Measurements from ENCODE around the gene LIME1.
"Not testable (repeated sequence)": the region's sequence is repeated elsewhere in the genome, so short reads cannot be mapped to it uniquely, and the experiment has no call there.

The LIME1 gene

DNA sequence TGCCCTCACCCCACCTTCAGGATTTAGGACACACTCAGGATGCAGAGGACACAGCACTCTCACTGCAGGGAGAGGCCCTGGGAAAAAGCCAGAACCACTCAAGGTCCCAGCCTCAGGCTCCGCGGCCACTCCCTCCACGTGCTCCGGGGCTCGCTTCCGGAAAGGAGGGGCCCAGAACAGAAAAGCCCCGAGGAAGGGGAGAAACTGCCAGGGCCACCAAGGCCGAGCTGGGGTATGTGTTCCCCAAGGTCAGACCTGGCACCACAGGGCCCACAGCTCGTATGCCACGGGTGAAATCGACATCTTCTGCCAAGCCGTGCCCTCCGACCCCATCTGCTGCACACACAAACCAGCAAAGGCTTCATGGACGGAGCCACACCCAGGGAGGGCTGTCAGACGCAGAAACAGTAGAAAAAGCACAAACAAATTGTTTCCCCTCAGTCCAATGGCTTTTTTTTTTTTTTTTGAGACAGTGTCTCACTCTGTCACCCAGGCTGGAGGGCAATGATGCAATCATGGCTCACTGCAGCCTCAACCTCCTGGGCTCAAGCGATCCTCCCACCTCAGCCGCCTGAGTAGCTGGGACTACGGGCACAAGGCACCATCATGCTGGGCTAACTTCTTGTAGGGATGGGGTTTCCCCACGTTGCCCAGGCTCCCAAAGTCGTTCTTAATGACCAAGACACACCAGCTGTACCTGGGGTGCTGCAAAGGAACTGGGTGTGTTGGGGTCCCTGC lies 36.5 kb downstream of the LIME1 start:
- no peak overlapping the region for H3K4me3 ChIP-seq (ENCODE audit: low read depth, low read length)
- no peak for DNase-seq (ENCODE audit: low read depth, low spot score)
- CTCF ChIA-PET: interaction anchor here (0.9 to 4.7 kb wide), 4 partner anchors 12 to 236 kb away, joined by 3 to 61 read pairs (median 10); partner anchors contain the start of gene PTK6
- TF ChIP-seq CTCF (IDR thresholded peaks at IDR 0.05; ENCODE audit: insufficient read depth, low read length, missing control alignments): no peak
- POLR2A ChIA-PET: no interaction called here

DNA sequence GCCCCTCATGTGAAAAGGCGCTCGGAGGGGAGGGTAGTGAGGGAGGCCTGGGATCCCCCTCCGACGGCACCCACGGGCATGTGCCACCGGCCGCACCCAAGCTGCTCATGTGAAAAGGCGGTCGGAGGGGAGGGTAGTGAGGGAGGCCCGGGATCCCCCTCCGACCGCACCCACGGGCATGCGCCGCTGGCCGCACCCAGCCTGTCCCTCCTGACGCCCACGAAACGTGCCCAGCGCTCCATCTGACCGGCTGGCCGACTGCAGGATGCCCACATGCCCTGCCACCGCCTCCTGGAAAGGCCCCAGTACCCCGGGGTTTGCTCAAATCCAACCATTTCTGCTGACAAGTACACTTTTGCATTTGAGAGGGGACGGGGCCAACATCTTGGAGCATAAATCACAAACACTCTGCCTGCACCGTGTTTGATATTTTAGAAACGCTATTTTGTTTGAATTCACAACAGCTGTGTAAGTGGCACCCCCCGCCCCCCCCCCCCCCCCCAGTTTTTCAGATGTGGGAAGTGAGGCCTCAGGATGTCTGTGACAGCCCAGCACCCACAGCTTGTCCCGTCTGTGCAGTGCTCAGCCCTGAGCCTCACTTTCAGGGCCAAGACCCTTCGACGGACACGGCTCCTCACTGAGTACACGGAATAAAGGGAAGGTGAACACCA lies 37.2 kb downstream of the LIME1 start:
- no peak for DNase-seq (ENCODE audit: low read depth, low spot score)
- TF ChIP-seq CTCF (IDR thresholded peaks at IDR 0.05; ENCODE audit: insufficient read depth, low read length, missing control alignments): no peak
- H3K4me3 ChIP-seq (ENCODE audit: low read depth, low read length): no peak overlapping the region
- ChIA-PET CTCF (interaction anchor here (0.9 to 4.7 kb wide), 7 partner anchors 11 to 236 kb away, joined by 3 to 61 read pairs (median 12); partner anchors contain the start of genes PTK6 and TPD52L2), POLR2A (no interaction called here)

- DNase-seq (ENCODE audit: low read depth, low spot score): no peak
- POLR2A ChIA-PET: no interaction called here
- CTCF ChIA-PET: interaction anchor here (0.5 to 4.7 kb wide), 20 partner anchors 11 to 237 kb away, joined by 3 to 61 read pairs (median 8); partner anchors contain the start of genes PTK6 and TPD52L2
- H3K4me3 ChIP-seq (ENCODE audit: low read depth, low read length): no peak overlapping the region
- TF ChIP-seq CTCF (IDR thresholded peaks at IDR 0.05; ENCODE audit: insufficient read depth, low read length, missing control alignments): no peak
These were observed 37.8 kb downstream of the LIME1 start for GRCh38 chr20:63774306-63774705.

GRCh38 chr20:63775096-63775978 lies 38.9 kb downstream of the LIME1 start:
- peak; percentile 91 for TF ChIP-seq CTCF (IDR thresholded peaks at IDR 0.05; ENCODE audit: insufficient read depth, low read length, missing control alignments)
- ChIA-PET POLR2A (interaction anchor here (1.2 kb wide), 1 partner anchor 90 kb away, joined by 3 read pairs; the partner anchor contains the start of gene TPD52L2), CTCF (interaction anchor here (0.5 to 4.7 kb wide), 38 partner anchors 9 to 345 kb away, joined by 3 to 61 read pairs (median 5); partner anchors contain the start of genes PTK6 and TPD52L2)
- DNase-seq (ENCODE audit: low read depth, low spot score): no peak
- H3K4me3 ChIP-seq (ENCODE audit: low read depth, low read length): peak overlapping the region; percentile 37

DNA sequence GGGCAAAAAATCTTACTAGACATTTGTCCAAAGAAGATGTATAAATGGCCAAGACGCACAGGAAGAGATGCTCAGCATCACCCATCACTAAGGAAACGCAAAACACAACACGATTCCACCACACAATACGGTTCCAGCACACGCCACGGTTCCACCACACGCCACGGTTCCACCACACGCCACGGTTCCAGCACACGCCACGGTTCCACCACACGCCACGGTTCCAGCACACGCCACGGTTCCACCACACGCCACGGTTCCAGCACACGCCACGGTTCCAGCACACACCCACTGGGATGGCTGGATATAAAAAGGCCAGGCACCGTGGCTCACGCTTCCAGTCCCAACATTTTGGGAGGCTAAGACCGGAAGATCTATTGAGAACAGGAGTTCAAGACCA lies 40.4 kb downstream of the LIME1 start:
- H3K4me3 ChIP-seq (ENCODE audit: low read depth, low read length); POLR2A ChIA-PET; DNase-seq (ENCODE audit: low read depth, low spot score): not testable (repeated sequence)
- CTCF ChIA-PET: interaction anchor here (0.6 to 4.7 kb wide), 4 partner anchors 8 to 88 kb away, joined by 3 to 61 read pairs (median 13); partner anchors contain the start of gene TPD52L2

GRCh38 chr20:63777614-63778013 lies 41.1 kb downstream of the LIME1 start:
- no peak for TF ChIP-seq CTCF (IDR thresholded peaks at IDR 0.05; ENCODE audit: insufficient read depth, low read length, missing control alignments)
- ChIA-PET POLR2A (no interaction called here), CTCF (interaction anchor here (0.6 to 4.3 kb wide), 4 partner anchors 9 to 87 kb away, joined by 3 to 16 read pairs (median 4); partner anchors contain the start of gene TPD52L2)
- DNase-seq (ENCODE audit: low read depth, low spot score): no peak
- no peak overlapping the region for H3K4me3 ChIP-seq (ENCODE audit: low read depth, low read length)

Data from AG04449 (cell line).